Ramos (cell line): ENCODE data around the gene CHST15.

ENCODE experiments used
- in situ Hi-C: fragments of 300-500 bp; cut with MboI; formaldehyde crosslinking; loops from one replicate; pipeline ENCODE4 v1.14.3; 2022; ENCODE audit warnings: low sequenced_read_pairs; ENCODE audit not compliant: unreplicated experiment

Gene CHST15, protein sequence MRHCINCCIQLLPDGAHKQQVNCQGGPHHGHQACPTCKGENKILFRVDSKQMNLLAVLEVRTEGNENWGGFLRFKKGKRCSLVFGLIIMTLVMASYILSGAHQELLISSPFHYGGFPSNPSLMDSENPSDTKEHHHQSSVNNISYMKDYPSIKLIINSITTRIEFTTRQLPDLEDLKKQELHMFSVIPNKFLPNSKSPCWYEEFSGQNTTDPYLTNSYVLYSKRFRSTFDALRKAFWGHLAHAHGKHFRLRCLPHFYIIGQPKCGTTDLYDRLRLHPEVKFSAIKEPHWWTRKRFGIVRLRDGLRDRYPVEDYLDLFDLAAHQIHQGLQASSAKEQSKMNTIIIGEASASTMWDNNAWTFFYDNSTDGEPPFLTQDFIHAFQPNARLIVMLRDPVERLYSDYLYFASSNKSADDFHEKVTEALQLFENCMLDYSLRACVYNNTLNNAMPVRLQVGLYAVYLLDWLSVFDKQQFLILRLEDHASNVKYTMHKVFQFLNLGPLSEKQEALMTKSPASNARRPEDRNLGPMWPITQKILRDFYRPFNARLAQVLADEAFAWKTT

DNA sequence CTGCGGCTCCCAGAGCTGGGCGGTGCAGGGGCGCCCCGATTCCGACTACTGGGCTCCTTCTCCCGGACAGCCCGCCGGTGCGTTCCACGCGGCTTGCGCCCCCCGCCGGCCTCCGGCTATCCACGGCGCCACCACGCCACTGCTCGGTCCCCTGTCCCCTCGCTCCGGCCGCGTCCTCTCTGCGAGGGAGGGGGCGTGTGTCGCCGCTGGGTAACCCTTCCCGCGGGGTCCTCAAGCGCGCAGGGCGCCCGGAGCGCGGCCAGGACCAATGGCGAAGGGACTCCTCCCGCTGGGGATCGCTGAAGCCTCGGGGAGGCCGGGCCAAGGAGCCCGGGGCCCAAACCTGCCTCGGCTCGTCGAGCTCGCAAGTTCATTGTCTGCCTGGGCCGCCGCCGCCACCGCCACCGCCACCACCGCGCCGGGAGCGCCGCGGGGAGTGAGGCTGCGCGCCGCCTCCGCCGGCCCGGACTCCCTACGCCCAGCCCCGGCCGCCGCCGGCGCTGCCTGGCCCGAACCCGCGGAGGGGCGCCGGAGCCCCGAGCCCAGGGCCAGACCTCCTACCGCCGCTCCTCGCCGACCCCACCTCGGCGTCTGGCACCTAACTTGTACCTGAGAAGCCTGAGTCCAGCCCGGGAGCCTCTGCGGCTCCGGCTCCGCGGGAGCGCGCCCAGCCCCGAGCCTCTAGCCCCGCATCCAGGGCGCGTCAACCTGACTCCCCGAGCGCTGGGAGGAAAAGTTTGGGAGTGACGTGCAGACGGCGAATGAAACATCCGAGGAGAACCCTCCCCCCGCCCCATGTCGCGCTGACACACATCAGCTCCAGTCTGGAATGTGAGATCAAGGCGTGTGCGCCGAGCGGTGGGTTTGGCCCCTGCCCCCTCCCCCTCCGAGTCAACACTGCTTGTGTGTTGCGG lies at the start of gene CHST15:
Gene CHST15, minus strand, starts transcription at position 739 of the 914 bp plus-strand sequence. CDS start 47,386 bp downstream, outside the sequence.
- in situ Hi-C loops, result loop anchor here (25.0 kb wide), 1 partner anchor 519 kb away; no protein-coding TSS in a partner anchor

GRCh38 chr10:124142960-124143359 lies 49.6 kb upstream of the CHST15 start:
- in situ Hi-C loops, result no loop called here

DNA sequence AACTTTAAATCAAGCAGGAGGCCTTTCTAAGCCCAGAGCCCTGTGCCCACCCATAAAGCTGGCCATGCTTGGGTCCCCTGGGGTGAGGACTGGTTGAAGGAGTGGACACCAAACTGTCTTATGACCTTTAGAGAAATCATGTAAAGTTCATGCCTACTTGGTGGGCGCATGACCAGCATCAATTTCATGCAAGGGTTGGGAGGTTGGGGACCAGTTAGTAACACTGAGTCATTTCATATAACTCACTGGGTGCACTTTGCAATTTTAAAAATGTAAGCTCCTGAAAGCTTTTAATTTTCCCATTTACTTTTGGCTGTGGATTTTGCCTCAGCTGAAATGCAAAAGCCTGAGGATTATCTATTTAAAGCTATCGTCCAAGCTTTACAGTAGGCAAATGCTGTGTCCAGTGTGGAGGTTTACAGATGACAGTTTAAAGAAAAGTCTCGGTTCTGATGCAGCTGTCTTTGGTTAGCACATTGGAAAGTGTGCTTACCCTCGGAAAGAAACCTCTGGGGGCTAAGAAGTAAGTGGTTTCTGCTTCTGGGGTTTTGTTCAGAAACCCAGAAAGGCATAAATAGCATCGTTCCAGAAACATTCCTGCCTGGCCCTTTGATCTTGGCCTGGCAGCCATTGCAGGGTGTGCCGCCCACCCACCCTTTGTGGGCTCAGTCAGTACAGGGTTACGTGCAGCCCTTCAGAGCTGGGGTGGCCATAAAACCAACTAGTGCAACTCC lies 48.8 kb upstream of the CHST15 start:
- in situ Hi-C loops, result no loop called here

GRCh38 chr10:124138883-124139348 lies 45.5 kb upstream of the CHST15 start:
- in situ Hi-C loops, result no loop called here

DNA sequence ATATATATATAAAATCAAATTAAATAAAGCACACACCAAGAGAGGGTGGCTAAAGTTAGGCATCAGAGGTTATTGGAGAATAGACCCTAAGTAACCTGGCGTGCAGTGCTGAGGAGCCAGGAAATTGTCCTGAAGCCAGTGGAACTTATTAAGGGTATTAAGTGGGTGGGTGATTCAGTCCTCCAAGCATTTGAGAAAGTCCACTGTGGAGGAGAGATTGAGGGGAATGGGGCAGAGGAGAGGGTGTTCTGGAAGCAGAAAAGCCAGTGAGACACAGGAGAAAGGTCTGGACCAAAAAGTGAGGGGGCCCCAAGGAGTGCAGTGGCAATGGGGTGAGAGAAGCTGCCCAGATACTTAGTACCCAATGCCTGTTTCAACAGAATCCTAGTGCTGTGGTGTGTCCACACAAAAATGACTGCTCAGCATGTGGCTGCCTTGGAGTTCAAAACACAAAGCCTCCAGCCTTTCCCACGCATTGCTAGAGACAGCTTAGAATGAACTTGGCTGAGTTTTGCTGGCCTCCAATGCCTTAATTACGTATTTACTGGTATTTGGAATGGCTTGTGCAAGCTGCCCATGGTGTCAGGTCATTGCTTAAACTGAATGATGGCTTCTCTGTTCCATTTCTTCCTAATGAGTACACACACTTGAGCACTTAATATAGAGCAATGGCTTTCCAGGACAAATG lies 44.9 kb upstream of the CHST15 start:
- in situ Hi-C loops, result no loop called here

DNA sequence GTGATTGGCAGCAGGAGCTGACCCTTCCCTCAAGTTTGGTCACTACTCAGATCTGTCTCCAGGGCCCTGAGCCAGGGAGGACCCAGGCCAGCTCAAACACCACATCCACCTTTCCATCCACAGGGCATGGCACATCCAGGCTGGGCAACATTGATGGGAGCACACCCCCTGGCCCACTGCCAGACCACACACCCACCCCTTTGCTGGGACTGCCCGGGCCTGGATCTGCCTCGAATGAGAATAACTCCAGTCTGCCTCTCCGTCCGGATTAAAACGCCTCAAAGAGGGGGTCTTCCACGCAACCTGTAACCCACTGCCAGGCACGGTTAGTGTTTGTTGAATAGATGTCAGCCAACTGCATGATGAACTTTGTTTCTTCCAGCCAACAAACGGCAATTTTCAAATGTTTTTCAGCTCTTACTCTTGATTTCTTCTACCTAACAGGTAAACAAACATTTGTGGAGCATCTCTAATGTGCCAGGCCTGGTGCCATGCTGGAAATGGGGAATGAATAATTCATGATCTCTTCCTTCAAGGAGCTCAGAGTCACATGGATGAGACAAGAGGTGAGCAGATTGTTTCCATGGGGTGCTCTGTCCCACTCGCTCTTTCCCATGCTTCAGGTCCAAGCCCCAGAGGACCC lies 41.0 kb upstream of the CHST15 start:
- in situ Hi-C loops, result no loop called here

GRCh38 chr10:124132876-124133275 lies 39.5 kb upstream of the CHST15 start:
- in situ Hi-C loops, result no loop called here

- in situ Hi-C loops, result no loop called here
Observed at GRCh38 chr10:124132306-124132705, 38.9 kb upstream of the CHST15 start.

GRCh38 chr10:124131172-124131571 lies 37.8 kb upstream of the CHST15 start:
- in situ Hi-C loops, result no loop called here

- in situ Hi-C loops, result no loop called here
Observed at GRCh38 chr10:124130198-124130900, 37.0 kb upstream of the CHST15 start.

DNA sequence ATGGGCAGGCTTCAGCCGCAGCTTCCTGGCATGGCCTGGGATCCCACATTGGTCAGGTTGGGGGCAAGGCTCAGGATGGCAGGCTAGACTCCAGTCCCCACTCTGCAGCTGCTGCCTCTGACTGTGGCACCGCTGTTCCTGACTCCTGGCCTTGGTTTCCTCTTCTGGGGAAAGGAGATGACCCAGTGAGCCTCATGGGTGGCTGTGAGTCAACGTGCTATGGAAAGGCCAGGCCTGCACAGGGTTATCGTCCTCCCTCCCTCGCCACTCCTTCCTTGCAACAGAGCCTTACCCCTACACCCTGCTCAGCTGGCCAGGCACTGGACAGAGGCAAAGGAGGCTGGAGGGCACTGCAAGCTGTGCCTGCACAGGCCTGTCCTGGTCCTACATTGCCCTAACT lies 36.1 kb upstream of the CHST15 start:
- in situ Hi-C loops, result no loop called here

DNA sequence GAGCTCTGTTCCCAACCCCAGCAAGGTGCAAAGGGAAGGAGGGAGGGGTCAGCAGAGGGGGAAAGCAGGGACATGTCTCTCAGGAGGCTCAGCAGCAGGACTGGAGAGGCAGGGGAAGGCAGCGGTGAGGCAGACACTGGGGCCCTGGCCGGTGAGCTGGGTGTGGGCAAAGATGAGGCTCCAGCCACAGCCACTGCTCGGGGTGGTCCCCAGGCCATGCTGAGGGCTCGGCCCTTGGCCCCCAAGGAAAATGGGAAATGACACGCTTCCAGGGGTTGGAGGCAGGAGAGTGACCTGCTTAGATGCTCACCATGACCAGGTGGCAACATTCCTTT lies 35.4 kb upstream of the CHST15 start:
- in situ Hi-C loops, result no loop called here

DNA sequence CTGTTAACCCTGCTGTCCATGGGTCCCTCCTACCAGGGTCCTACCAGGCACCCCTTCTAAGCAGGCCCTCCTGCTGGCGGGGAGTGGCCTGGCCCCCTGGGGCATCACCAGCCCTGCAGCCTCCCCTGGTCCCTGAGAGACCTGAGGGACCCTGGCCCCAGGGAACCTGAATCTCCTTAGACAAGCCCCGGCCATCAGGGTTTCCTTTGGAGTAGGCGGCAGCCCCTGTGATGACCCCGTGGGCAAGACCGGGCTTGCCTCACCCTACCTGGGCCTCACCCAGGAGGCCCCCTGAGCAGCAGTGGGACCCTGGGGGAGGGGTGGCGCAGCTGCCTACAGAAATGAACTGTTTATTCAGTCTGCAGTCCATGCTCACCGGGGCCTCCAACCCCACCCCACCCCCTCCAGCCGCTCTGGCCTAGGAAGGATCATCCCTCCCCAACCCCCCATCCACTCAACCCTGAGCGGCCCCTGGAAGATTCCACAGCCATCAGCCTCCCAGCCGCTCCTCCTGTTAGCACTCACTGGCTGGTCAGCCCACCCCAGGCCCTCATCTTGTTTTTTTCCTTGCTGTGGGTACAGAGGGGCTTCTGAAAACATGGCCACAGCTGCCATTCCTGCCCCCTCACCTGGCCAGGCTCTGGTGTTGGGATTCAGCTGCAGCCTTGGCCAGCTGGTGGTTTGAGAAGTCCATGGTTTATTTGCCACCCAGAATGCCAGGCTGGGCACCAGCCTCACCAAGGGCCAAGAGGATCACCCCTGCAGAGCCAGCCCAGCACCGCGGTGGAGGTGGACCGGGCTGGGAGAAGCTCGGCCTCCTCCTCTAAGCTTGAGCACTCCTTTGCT lies 34.8 kb upstream of the CHST15 start:
- in situ Hi-C loops, result no loop called here

DNA sequence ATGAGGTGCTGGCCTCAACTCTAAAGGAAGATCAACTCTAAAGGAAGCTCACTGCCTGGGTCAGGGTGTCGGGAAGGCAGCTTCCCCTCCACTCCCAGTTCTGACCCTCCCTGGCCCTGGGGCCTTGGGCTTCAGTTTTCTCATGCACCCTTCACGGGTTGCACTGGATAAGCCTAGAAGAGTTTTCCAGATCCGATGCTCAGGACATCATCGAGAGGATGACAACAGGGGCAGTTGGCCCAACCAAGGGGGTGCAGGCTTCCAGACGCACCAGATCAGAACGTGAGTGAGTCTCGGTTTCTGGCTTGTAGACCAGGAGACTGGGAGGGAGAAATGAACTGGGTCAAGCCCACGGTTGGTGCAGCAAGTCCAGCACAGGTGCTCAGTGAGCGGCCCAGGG lies 34.2 kb upstream of the CHST15 start:
- in situ Hi-C loops, result no loop called here

DNA sequence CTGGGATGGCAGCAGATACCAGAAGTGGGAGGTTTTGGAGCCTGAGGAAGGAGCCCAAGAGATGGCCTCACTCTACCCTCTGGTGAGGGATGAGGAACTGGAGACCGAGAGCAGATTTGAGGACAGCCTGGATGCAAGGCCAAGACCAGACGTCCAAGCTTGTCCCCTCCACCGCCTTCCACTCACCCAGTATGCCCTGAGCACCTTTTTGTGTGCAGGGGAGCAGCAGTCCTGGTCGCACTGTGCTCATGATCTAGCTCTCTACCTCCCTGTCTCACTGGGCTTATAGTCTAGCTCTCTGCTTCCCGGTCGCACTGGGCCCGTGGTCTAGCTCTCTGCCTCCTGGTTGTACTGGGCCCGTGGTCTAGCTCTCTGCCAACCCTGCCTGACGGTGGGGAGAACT lies 33.6 kb upstream of the CHST15 start:
- in situ Hi-C loops, result no loop called here

- in situ Hi-C loops, result no loop called here
Observed at GRCh38 chr10:124126145-124126982, 33.0 kb upstream of the CHST15 start.
